H1 (cell line): ENCODE measurements around the gene NDUFAF3. TPM values are rescaled to one million over a fixed set of nuclear protein-coding genes. Genes with fewer than 3 reads are reported as not detected.

Experiments used
- BCL11A ChIP-seq, 2 experiments: IDR thresholded peaks; one replicate each; pipeline ENCODE4 v1.6.1; 2011; ENCODE audit warnings: low read depth in 2 of 2, low read length in 2 of 2, mild to moderate bottlenecking in 2 of 2
- BRCA1 ChIP-seq: IDR thresholded peaks from 2 replicates; pipeline ENCODE4 v1.6.1; 2012; ENCODE audit warnings: low read depth, low read length, improper control_type of control experiment
- CBX5 ChIP-seq: fragments of 300-800, 300-1000 bp; sonication (generic); IDR thresholded peaks from 2 replicates; pipeline ENCODE4 v1.7.1; 2016; ENCODE audit warnings: antibody characterized with exemption, low read length, low read depth
- CEBPB ChIP-seq: IDR thresholded peaks from 2 replicates; pipeline ENCODE4 v1.6.1; 2012; ENCODE audit warnings: low read depth, low read length
- CHD2 ChIP-seq: IDR thresholded peaks from 2 replicates; pipeline ENCODE4 v1.6.1; 2012; ENCODE audit warnings: low read length, improper control_type of control experiment
- E2F6 ChIP-seq: IDR thresholded peaks from 2 replicates; pipeline ENCODE4 v1.6.1; 2012; ENCODE audit warnings: inconsistent platforms
- EGR1 ChIP-seq: IDR thresholded peaks from 2 replicates; pipeline ENCODE4 v1.6.1; 2011; ENCODE audit warnings: low read depth, low read length, borderline replicate concordance
- HDAC2 ChIP-seq, 2 experiments: fragments of 300-600 bp in 1 of 2; sonication (generic) in 1 of 2; IDR thresholded peaks; 2 replicates each; pipeline ENCODE4 v1.6.1; 2011 to 2012; ENCODE audit warnings: low read depth in 2 of 2, low read length in 2 of 2, mild to moderate bottlenecking in 2 of 2, moderate library complexity in 2 of 2, borderline replicate concordance in 1 of 2, inconsistent platforms in 1 of 2
- JUN ChIP-seq: IDR thresholded peaks from 2 replicates; pipeline ENCODE4 v1.6.1; 2011; ENCODE audit warnings: low read depth, mild to moderate bottlenecking, improper control_type of control experiment, low read length
- KDM5A ChIP-seq: fragments of 200-600 bp; IDR thresholded peaks from 2 replicates; pipeline ENCODE4 v1.7.1; 2012; ENCODE audit warnings: mild to moderate bottlenecking, low read length, inconsistent platforms, mixed read lengths
- PHF8 ChIP-seq: fragments of 200-600 bp; sonication (generic); conservative IDR thresholded peaks from 2 replicates; pipeline ENCODE4 v1.7.1; 2012; ENCODE audit warnings: low read depth, mild to moderate bottlenecking, inconsistent platforms, low read length, moderate library complexity
- POLR2A ChIP-seq, 2 experiments: IDR thresholded peaks; 1 replicate in 1 of 2; 2 replicates in 1 of 2; pipeline ENCODE4 v1.6.1; 2011; ENCODE audit warnings: low read depth in 2 of 2, low read length in 2 of 2, mild to moderate bottlenecking in 2 of 2; ENCODE audit errors: control extremely low read depth in 1 of 2
- POU5F1 ChIP-seq: IDR thresholded peaks from 2 replicates; pipeline ENCODE4 v1.6.1; 2011; ENCODE audit warnings: low read depth, mild to moderate bottlenecking, low read length, moderate library complexity
- SAP30 ChIP-seq: fragments of 300-600 bp; sonication (generic); IDR thresholded peaks from 2 replicates; pipeline ENCODE4 v1.7.1; 2012; ENCODE audit warnings: low read length, moderate library complexity, mild to moderate bottlenecking, inconsistent platforms; ENCODE audit not compliant: insufficient read depth, insufficient replicate concordance
- SIN3A ChIP-seq, 2 experiments: IDR thresholded peaks in 1 of 2; conservative IDR thresholded peaks in 1 of 2; 2 replicates each; pipeline ENCODE4 v1.6.1; 2011 to 2012; ENCODE audit warnings: low read length in 2 of 2, improper control_type of control experiment in 1 of 2, low read depth in 1 of 2, mild to moderate bottlenecking in 1 of 2
- SIX5 ChIP-seq: IDR thresholded peaks from 2 replicates; pipeline ENCODE4 v1.6.1; 2011; ENCODE audit warnings: mild to moderate bottlenecking, low read depth, low read length
- SP1 ChIP-seq: IDR thresholded peaks from 2 replicates; pipeline ENCODE4 v1.6.1; 2011; ENCODE audit warnings: low read depth, low read length
- SRF ChIP-seq: IDR thresholded peaks from 2 replicates; pipeline ENCODE4 v1.6.1; 2011; ENCODE audit warnings: mild to moderate bottlenecking, low read depth, low read length, moderate library complexity
- TBP ChIP-seq: IDR thresholded peaks from 2 replicates; pipeline ENCODE4 v1.6.1; 2011; ENCODE audit warnings: low read depth, low read length, improper control_type of control experiment
- TEAD4 ChIP-seq: IDR thresholded peaks from 2 replicates; pipeline ENCODE4 v1.6.1; 2012; ENCODE audit warnings: low read depth, low read length, inconsistent platforms, mixed read lengths
- USF2 ChIP-seq: IDR thresholded peaks from 2 replicates; pipeline ENCODE4 v1.6.1; 2011; ENCODE audit warnings: low read length, improper control_type of control experiment
- polyA plus RNA-seq, 7 experiments: library from polyadenylated mRNA; depleted of rRNA in 3 of 7; stranded (reverse) in 5 of 7; unstranded in 2 of 7; fragments of >200 nt in 5 of 7; fragments of 200-250 nt in 2 of 7; gene quantifications; 1 replicate in 5 of 7; 2 replicates in 1 of 7; 4 replicates in 1 of 7; pipeline versions ENCODE4 v1.2.1 to v1.2.3, GENCODE V29; 2011 to 2013; ENCODE audit warnings: missing spikeins in 2 of 7, mixed read lengths in 2 of 7
- total RNA-seq: library from RNA; stranded (reverse); fragmentation: NEBNext Ultra II Directional; extraction: Animal tissue kit (Norgen Biotek cat#: 25700); gene quantifications from 2 replicates; pipeline ENCODE4 v1.2.1, GENCODE V29; 2021

Gene NDUFAF3
- total and polyA plus RNA-seq, 2 of the 8 experiments (the other 6 are each of a cell fraction or from before 2014, with no cell fraction given): 27.8 to 45.5 TPM

GRCh38 chr3:49021813-49022687 is at the start of gene NDUFAF3 (continued):
- TF ChIP-seq TBP (peak; percentile 82), BCL11A (IDR thresholded peaks at IDR 0.05; ENCODE audit: low read depth in 2 of 2, low read length in 2 of 2) (no peak), E2F6 (no peak; the same call in 1 of the 2 replicates), PHF8 (peak; percentile 99), CBX5 (no peak), KDM5A (no peak; the same call in 1 of the 2 replicates), EGR1 (peak; percentile 75; the same call in 1 of the 2 replicates), SIX5 (no peak), JUN (no peak), SIN3A (conservative IDR thresholded peaks at IDR 0.05 in 1 of 2, IDR thresholded peaks at IDR 0.05 in 1 of 2; ENCODE audit: low read depth in 1 of 2, low read length in 2 of 2) (peak; percentile 79 to 88; a peak in 3 of 4 replicates), POU5F1 (no peak), USF2 (no peak; the same call in 1 of the 2 replicates), BRCA1 (no peak), HDAC2 (IDR thresholded peaks at IDR 0.05; ENCODE audit: borderline replicate concordance in 1 of 2, low read depth in 2 of 2, low read length in 2 of 2) (no peak; a peak in 1 of 4 replicates), SAP30 (no peak), CHD2 (peak; percentile 69), SP1 (0 out of 2 replicates have a peak, but pooled peaks have one; percentile 57), POLR2A (IDR thresholded peaks at IDR 0.05; ENCODE audit: control extremely low read depth in 1 of 2, low read depth in 2 of 2, low read length in 2 of 2) (peak in 1 of 2 experiments; percentile 88; a peak in 2 of 3 replicates), SRF (no peak), TEAD4 (no peak), CEBPB (no peak)
